HG03432 (cell line): ENCODE data around the gene RPL37.
A peak's percentile ranks its signal among the peaks of the same experiment; 100 is the strongest.
"Not testable (repeated sequence)": the region's sequence is repeated elsewhere in the genome, so short reads cannot be mapped to it uniquely, and the experiment has no call there.

Experiments
- ATAC-seq: cut with Tn5 transposase; IDR thresholded peaks from one replicate; pipeline ENCODE4 v1.9.1; 2021; ENCODE audit warnings: mild to moderate bottlenecking, moderate library complexity; ENCODE audit not compliant: unreplicated experiment

The RPL37 gene

GRCh38 chr5:40797273-40798011, 37.6 kb downstream of the RPL37 start:
- peak; percentile 47 for ATAC-seq

DNA sequence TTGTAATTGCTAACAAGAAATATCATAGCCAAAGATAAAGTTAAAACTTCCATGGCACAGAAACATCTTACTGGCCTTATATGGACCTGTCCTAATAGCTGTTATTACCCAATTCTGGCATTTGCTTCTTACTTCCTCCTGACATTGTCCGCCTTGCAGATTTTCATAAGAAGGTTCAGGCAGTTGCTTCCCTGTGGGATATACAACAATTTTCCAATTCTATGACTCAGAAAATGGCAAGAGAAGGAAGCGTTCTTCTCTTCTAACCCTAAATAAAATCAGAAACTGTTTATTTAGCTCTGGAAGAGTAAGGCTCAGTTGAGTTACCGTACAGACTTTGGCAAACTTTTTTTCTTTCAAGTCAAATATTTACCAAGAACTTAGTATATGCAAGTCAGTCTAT, 38.5 kb downstream of the RPL37 start:
- no peak for ATAC-seq

GRCh38 chr5:40794877-40795276, 40.1 kb downstream of the RPL37 start:
- ATAC-seq, result not testable (repeated sequence)

DNA sequence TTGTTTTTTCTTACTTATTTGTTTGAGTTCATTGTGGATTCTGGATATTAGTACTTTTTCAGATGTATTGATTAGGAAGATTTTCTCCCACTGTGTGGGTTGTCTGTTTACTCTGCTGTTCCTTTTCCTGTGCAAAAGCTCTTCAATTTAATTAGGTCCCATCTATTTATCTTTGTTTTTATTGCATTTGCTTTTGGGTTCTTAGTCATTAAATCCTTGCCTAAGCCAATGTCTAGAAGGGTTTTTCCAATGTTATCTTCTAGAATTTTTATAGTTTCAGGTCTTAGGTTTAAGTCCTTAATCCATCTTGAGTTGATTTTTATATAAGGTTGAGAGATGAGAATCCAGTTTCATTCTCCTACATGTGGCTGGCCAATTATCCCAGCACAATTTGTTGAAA, 40.7 kb downstream of the RPL37 start:
- not testable (repeated sequence) for ATAC-seq

DNA sequence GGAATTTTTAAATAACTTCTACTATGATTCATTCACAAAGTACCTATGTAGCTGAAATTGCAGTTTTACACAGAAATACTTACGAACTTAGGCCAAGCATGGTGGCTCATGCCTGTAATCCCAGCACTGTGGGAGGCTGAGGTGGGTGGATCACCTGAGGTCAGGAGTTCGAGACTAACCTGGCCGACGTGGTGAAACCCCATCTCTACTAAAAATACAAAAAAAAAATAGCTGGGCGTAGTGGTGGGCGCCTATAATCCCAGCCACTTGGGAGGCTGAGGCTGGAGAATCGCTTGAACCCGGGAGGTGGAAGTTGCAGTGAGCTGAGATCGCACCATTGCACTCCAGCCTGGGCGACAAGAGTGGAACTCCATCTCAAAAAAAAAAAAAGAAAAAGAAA, 42.3 kb downstream of the RPL37 start:
- ATAC-seq, result not testable (repeated sequence)

GRCh38 chr5:40791715-40792139, 43.3 kb downstream of the RPL37 start:
- ATAC-seq, result no peak

GRCh38 chr5:40790947-40791593, 44.0 kb downstream of the RPL37 start:
- ATAC-seq, result no peak

GRCh38 chr5:40788941-40789340, 46.1 kb downstream of the RPL37 start:
- not testable (repeated sequence) for ATAC-seq

GRCh38 chr5:40787986-40788385, 47.0 kb downstream of the RPL37 start:
- ATAC-seq, result no peak

DNA sequence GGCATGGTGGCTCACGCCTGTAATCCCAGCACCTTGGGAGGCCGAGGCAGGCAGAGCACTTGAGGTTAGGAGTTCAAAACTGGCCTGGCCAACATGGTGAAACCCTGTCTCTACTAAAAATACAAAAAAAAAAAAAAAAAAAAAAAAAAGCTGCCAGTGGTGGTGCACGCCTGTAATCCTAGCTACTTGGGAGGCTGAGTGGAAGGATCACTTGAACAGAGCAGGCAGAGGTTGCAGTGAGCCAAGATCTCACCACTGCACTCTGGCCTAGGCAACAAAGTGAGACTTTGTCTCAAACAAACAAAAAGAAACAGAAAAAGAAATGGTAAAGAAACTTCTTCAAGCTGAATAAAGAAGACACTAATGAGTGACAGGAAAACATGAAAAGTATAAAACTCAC, 48.4 kb downstream of the RPL37 start:
- not testable (repeated sequence) for ATAC-seq

GRCh38 chr5:40784916-40785315, 50.1 kb downstream of the RPL37 start:
- ATAC-seq, result no peak

GRCh38 chr5:40784027-40784653, 50.9 kb downstream of the RPL37 start:
- no peak for ATAC-seq

DNA sequence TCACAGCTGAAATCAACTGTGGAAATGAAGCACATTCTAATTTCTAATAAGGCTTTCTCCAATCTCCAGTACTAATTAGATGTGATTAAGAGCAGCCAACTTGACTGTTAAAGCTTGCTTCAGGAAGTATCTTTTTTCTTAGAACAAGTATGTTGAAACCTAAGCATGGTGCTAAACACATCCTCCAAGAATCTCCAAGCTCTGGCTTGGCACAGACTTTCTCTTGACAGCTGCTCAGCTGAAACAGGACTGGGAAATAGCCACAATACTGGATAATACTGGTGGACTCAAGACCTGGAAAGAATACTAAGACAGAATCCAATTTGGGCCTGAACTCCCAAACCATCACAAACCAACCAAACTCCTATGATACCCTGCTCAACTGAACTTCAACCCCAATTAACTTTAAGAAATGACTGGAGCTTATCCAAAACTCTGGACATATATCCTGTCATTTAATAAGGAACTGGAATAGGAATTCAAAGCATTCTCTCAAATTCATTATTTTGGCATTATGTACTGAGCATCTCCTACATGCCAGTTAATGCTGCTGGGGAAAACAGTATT, 53.1 kb downstream of the RPL37 start:
- no peak for ATAC-seq

DNA sequence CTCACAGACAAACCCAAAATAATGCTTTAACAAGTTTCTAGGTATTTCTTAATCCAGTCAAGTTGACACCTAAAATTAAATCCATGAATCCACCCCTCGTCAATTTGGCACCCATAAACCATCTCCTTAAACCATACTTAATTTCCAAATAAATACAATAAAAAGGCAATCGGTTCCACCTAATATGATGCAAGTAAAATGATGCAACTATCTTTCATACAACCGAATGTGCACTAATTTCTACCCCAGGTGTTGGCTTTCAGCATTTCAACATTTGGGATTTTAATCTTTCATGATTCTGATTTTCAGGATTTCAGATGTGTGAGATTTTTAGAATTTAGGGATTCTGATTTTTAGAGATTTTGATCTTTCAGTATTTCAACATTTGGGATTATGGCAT, 54.2 kb downstream of the RPL37 start:
- ATAC-seq, result no peak

GRCh38 chr5:40780199-40780598, 54.8 kb downstream of the RPL37 start:
- no peak for ATAC-seq

GRCh38 chr5:40779561-40779960, 55.5 kb downstream of the RPL37 start:
- no peak for ATAC-seq

DNA sequence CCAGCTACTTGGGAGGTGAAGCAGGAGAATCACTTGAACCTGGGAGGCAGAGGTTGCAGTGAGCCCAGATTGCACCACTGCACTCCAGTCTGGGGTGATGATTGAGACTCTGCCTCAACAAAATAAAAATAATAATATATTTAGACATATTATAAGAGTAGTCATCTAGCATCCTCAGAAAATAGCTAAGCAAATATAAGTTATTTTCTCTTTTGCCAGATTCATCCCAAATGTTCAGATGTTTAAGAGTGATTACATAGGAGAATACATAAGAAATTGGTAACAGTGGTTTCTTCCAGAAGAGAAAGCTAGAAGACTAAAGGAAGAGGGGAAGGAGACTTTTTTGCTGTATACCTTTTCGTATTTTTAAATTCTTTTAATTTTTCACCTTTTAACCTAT, 56.9 kb downstream of the RPL37 start:
- ATAC-seq, result no peak

GRCh38 chr5:40776658-40776977, 58.4 kb downstream of the RPL37 start:
- no peak for ATAC-seq

GRCh38 chr5:40775846-40776657, 59.0 kb downstream of the RPL37 start:
- ATAC-seq, result no peak
